PC-3 (cell line): Measurements from ENCODE around the gene LAMA5.

Experiments
- EZH2 ChIP-seq: fragments of 300-600 bp; sonication (generic); IDR thresholded peaks from one replicate; pipeline ENCODE4 v1.6.1; 2017; ENCODE audit warnings: antibody characterized with exemption, mild to moderate bottlenecking, low read length; ENCODE audit not compliant: unreplicated experiment
- TF ChIP-seq, protein P1 (sequence below): fragments of 300-600 bp; sonication (generic); conservative IDR thresholded peaks from 2 replicates; pipeline ENCODE4 v1.5.1; 2017; ENCODE audit warnings: antibody characterized with exemption, low read depth, mild to moderate bottlenecking, low read length

DNA sequence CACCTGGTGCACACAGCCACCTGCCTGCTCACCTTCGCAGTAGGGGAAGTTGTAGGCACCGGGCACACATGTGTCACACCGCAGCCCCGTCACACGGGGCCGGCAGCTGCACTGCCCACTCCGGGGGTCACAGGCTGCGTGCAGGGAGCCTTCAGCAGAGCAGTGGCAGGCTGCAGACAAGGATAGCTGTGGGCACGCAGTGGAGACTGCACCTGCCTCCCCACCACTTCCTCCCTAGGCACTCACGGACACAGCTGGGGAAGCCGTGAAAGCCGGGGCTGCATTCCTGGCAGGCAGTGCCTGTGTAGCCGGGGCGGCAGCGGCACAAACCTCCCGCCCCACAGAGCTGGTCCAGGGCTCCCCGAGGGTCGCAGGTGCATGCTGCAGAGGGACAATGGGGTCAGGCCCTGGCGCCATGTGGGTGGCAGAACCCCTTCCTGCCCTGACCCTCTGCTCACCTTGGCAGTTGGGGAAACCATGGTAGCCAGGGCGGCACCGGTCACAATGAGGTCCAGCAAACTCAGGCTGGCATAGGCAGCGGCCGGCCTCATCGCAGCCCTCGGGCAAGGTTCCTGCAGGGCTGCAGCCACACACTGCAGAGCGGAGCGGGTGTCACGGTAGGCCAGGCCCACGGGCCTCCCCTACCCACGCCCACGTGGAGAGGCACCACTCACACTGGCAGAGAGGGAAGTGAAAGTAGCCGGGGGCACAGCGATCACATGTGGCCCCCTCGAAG, 29.4 kb downstream of the LAMA5 start:
- TF ChIP-seq, protein P1, sequence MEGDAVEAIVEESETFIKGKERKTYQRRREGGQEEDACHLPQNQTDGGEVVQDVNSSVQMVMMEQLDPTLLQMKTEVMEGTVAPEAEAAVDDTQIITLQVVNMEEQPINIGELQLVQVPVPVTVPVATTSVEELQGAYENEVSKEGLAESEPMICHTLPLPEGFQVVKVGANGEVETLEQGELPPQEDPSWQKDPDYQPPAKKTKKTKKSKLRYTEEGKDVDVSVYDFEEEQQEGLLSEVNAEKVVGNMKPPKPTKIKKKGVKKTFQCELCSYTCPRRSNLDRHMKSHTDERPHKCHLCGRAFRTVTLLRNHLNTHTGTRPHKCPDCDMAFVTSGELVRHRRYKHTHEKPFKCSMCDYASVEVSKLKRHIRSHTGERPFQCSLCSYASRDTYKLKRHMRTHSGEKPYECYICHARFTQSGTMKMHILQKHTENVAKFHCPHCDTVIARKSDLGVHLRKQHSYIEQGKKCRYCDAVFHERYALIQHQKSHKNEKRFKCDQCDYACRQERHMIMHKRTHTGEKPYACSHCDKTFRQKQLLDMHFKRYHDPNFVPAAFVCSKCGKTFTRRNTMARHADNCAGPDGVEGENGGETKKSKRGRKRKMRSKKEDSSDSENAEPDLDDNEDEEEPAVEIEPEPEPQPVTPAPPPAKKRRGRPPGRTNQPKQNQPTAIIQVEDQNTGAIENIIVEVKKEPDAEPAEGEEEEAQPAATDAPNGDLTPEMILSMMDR, result no peak
- TF ChIP-seq EZH2, result no peak
